ENCODE results near the gene FPR3. TPM values are rescaled to one million over a fixed set of nuclear protein-coding genes. Genes with fewer than 3 reads are reported as not detected.

FPR3 gene
- total and polyA plus RNA-seq, 9 of the 15 experiments (the other 6 are each of a cell fraction or from before 2014, with no cell fraction given) = 0.08 to 0.51 (median 0.22) TPM; not detected in 1

DNA sequence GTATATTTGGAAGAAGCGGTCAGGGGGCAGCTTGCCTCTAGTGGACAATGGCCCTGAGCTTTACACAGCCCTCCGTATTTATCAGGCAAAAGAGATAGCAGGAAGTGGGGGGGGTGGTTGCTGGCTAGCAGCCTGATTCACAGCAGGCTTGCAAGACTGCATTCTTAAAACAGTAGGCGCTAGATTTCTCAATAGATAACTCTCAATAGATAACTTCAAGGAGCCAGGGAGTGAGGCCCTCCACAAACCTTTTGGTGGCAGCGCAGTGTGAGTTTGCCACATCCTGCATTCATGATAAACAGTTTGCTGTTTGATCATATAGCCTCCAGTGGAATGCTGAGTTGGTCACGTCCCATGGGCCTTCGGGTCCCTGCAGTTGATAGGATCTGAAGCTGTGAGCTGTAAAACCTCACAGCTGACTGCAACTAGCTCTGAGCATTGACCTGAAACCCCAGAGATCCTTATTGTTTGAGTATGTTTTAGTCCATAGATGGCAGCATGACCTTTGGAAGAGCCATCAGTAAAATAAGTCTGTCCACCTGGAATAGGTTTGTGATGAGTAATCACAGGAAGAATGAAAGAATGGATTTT is 12.2 kb downstream of the FPR3 start (continued):
- peak; percentile 80 for TF ChIP-seq SMARCA4 (IDR thresholded peaks at IDR 0.05)
- no peak for TF ChIP-seq BDP1 (IDR thresholded peaks at IDR 0.05; ENCODE audit: insufficient read depth, insufficient read length)
- TF ChIP-seq, protein P1, sequence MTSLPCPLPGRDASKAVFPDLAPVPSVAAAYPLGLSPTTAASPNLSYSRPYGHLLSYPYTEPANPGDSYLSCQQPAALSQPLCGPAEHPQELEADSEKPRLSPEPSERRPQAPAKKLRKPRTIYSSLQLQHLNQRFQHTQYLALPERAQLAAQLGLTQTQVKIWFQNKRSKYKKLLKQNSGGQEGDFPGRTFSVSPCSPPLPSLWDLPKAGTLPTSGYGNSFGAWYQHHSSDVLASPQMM (CRISPR knock-in tag; IDR thresholded peaks at IDR 0.05) = no peak
- TF ChIP-seq, protein P2, sequence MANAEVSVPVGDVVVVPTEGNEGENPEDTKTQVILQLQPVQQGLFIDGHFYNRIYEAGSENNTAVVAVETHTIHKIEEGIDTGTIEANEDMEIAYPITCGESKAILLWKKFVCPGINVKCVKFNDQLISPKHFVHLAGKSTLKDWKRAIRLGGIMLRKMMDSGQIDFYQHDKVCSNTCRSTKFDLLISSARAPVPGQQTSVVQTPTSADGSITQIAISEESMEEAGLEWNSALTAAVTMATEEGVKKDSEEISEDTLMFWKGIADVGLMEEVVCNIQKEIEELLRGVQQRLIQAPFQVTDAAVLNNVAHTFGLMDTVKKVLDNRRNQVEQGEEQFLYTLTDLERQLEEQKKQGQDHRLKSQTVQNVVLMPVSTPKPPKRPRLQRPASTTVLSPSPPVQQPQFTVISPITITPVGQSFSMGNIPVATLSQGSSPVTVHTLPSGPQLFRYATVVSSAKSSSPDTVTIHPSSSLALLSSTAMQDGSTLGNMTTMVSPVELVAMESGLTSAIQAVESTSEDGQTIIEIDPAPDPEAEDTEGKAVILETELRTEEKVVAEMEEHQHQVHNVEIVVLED (CRISPR knock-in tag; IDR thresholded peaks at IDR 0.05) = no peak
- TF ChIP-seq PML (IDR thresholded peaks at IDR 0.05; ENCODE audit: low read length) = no peak
- no peak for TF ChIP-seq ZNF217 (CRISPR knock-in tag; IDR thresholded peaks at IDR 0.05)
- TF ChIP-seq ZNF507 (tag; conservative IDR thresholded peaks at IDR 0.05) = no peak
- TF ChIP-seq ZNF24 (IDR thresholded peaks at IDR 0.05) = no peak
- TF ChIP-seq ZNF668 (CRISPR knock-in tag; IDR thresholded peaks at IDR 0.05) = no peak
- TF ChIP-seq PRMT5 (CRISPR knock-in tag; IDR thresholded peaks at IDR 0.05) = no peak
- no peak for TF ChIP-seq ZNF23 (CRISPR knock-in tag; IDR thresholded peaks at IDR 0.05)
- TF ChIP-seq MAFK (IDR thresholded peaks at IDR 0.05; ENCODE audit: low read length) = no peak
- TF ChIP-seq, protein P3, sequence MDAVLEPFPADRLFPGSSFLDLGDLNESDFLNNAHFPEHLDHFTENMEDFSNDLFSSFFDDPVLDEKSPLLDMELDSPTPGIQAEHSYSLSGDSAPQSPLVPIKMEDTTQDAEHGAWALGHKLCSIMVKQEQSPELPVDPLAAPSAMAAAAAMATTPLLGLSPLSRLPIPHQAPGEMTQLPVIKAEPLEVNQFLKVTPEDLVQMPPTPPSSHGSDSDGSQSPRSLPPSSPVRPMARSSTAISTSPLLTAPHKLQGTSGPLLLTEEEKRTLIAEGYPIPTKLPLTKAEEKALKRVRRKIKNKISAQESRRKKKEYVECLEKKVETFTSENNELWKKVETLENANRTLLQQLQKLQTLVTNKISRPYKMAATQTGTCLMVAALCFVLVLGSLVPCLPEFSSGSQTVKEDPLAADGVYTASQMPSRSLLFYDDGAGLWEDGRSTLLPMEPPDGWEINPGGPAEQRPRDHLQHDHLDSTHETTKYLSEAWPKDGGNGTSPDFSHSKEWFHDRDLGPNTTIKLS (IDR thresholded peaks at IDR 0.05; ENCODE audit: borderline replicate concordance, low read depth) = peak; percentile 31; the same call in 1 of the 2 replicates
- TF ChIP-seq EHMT2 (IDR thresholded peaks at IDR 0.05) = no peak
- TF ChIP-seq, protein P4, sequence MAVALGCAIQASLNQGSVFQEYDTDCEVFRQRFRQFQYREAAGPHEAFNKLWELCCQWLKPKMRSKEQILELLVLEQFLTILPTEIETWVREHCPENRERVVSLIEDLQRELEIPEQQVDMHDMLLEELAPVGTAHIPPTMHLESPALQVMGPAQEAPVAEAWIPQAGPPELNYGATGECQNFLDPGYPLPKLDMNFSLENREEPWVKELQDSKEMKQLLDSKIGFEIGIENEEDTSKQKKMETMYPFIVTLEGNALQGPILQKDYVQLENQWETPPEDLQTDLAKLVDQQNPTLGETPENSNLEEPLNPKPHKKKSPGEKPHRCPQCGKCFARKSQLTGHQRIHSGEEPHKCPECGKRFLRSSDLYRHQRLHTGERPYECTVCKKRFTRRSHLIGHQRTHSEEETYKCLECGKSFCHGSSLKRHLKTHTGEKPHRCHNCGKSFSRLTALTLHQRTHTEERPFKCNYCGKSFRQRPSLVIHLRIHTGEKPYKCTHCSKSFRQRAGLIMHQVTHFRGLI (CRISPR knock-in tag; IDR thresholded peaks at IDR 0.05) = no peak; the same call in 1 of the 2 replicates
- TF ChIP-seq SNIP1 (IDR thresholded peaks at IDR 0.05; ENCODE audit: low read depth) = no peak
- 0 out of 2 replicates have a peak, but pooled peaks have one; percentile 9 for TF ChIP-seq GATAD2B (IDR thresholded peaks at IDR 0.05; ENCODE audit: borderline replicate concordance)
- 0 out of 2 replicates have a peak, but pooled peaks have one; percentile 27 for TF ChIP-seq TRIM28 (IDR thresholded peaks at IDR 0.05)
- no peak for TF ChIP-seq BCL6 (CRISPR knock-in tag; IDR thresholded peaks at IDR 0.05)
- TF ChIP-seq, protein P5, sequence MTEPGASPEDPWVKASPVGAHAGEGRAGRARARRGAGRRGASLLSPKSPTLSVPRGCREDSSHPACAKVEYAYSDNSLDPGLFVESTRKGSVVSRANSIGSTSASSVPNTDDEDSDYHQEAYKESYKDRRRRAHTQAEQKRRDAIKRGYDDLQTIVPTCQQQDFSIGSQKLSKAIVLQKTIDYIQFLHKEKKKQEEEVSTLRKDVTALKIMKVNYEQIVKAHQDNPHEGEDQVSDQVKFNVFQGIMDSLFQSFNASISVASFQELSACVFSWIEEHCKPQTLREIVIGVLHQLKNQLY (CRISPR knock-in tag; conservative IDR thresholded peaks at IDR 0.05) = no peak
- TF ChIP-seq SMARCB1 (IDR thresholded peaks at IDR 0.05; ENCODE audit: insufficient read length, low read depth) = no peak
- TF ChIP-seq ASH1L (IDR thresholded peaks at IDR 0.05; ENCODE audit: borderline replicate concordance, low read depth, partially characterized antibody) = no peak
- no peak for TF ChIP-seq SMC3 (conservative IDR thresholded peaks at IDR 0.05; ENCODE audit: insufficient read depth, low read depth, low read length)
- TF ChIP-seq ZNF12 (CRISPR knock-in tag; IDR thresholded peaks at IDR 0.05) = no peak
- no peak for TF ChIP-seq HNRNPK (IDR thresholded peaks at IDR 0.05; ENCODE audit: low read depth, low read length, poor library complexity, severe bottlenecking)
- TF ChIP-seq ZNF3 (CRISPR knock-in tag; IDR thresholded peaks at IDR 0.05) = no peak
